ENCODE data around the gene CACNA2D4. TPM values are rescaled to one million over a fixed set of nuclear protein-coding genes. Genes with fewer than 3 reads are reported as not detected.

CACNA2D4 gene
- total RNA-seq, 1 donor from 2014 or later: 7.0 TPM

GRCh38 chr12:1924996-1925683, 6.7 kb upstream of the CACNA2D4 start:
- no peak for ATAC-seq
- no peak for TF ChIP-seq CTCF (IDR thresholded peaks at IDR 0.05)
- H3K36me3 ChIP-seq: no peaks in the 10 kb centered on the region
- H3K9me3 ChIP-seq: no peaks in the 10 kb centered on the region
- H3K27me3 ChIP-seq (ENCODE audit: low read depth): peaks cover 13% of the 10 kb centered on the region
- H3K27ac ChIP-seq: no peak overlapping the region
- no peak overlapping the region for H3K4me3 ChIP-seq
- intact Hi-C loops (cut with DNase I): loop anchor here (10.0 kb wide), 1 partner anchor 110 kb away; no protein-coding TSS in a partner anchor
- H3K4me1 ChIP-seq: no peaks in the 10 kb centered on the region
- DNase-seq: peak; percentile 13

- ATAC-seq: no peak
- peak; percentile 14 for DNase-seq
- TF ChIP-seq CTCF (IDR thresholded peaks at IDR 0.05): no peak
- H3K4me3 ChIP-seq: no peak overlapping the region
- no peaks in the 10 kb centered on the region for H3K4me1 ChIP-seq
- H3K9me3 ChIP-seq: no peaks in the 10 kb centered on the region
- intact Hi-C loops (cut with DNase I): loop anchor here (10.0 kb wide), 1 partner anchor 108 kb away; no protein-coding TSS in a partner anchor
- no peak overlapping the region for H3K27ac ChIP-seq
- peaks cover 13% of the 10 kb centered on the region for H3K27me3 ChIP-seq (ENCODE audit: low read depth)
- no peaks in the 10 kb centered on the region for H3K36me3 ChIP-seq
Measured at GRCh38 chr12:1922985-1923384, 4.5 kb upstream of the CACNA2D4 start.

- Histone ChIP-seq H3K36me3 (no peaks in the 10 kb centered on the region), H3K27ac (no peak overlapping the region), H3K9me3 (no peaks in the 10 kb centered on the region), H3K27me3 (ENCODE audit: low read depth) (peaks cover 13% of the 10 kb centered on the region), H3K4me3 (no peak overlapping the region), H3K4me1 (peaks cover 1% of the 10 kb centered on the region)
- intact Hi-C loops (cut with DNase I): loop anchor here (10.0 kb wide), 1 partner anchor 107 kb away; no protein-coding TSS in a partner anchor
- DNase-seq (peak; percentile 45), ATAC-seq (no peak)
- TF ChIP-seq CTCF (IDR thresholded peaks at IDR 0.05): no peak
Measured at GRCh38 chr12:1922075-1922709, 3.7 kb upstream of the CACNA2D4 start.

- H3K4me1 ChIP-seq: peaks cover 4% of the 10 kb centered on the region
- H3K36me3 ChIP-seq: no peaks in the 10 kb centered on the region
- no peak overlapping the region for H3K27ac ChIP-seq
- TF ChIP-seq CTCF (IDR thresholded peaks at IDR 0.05): no peak
- peak; percentile 78 for DNase-seq
- H3K9me3 ChIP-seq: no peaks in the 10 kb centered on the region
- intact Hi-C loops (cut with DNase I): loop anchor here (10.0 kb wide), 1 partner anchor 106 kb away; no protein-coding TSS in a partner anchor
- H3K4me3 ChIP-seq: no peak overlapping the region
- peaks cover 10% of the 10 kb centered on the region for H3K27me3 ChIP-seq (ENCODE audit: low read depth)
- peak; percentile 41 to 51 for ATAC-seq
Measured at GRCh38 chr12:1920971-1921370, 2.5 kb upstream of the CACNA2D4 start.

- intact Hi-C loops (cut with DNase I): loop anchor here (10.0 kb wide), 1 partner anchor 106 kb away; no protein-coding TSS in a partner anchor
- Histone ChIP-seq H3K4me3 (no peak overlapping the region), H3K27me3 (ENCODE audit: low read depth) (peaks cover 6% of the 10 kb centered on the region), H3K4me1 (peaks cover 4% of the 10 kb centered on the region), H3K27ac (no peak overlapping the region), H3K36me3 (no peaks in the 10 kb centered on the region), H3K9me3 (no peaks in the 10 kb centered on the region)
- no peak for ATAC-seq
- peak; percentile 21 for DNase-seq
- no peak for TF ChIP-seq CTCF (IDR thresholded peaks at IDR 0.05)
Measured at GRCh38 chr12:1920436-1920835, 2.0 kb upstream of the CACNA2D4 start.
